IPS-NIHi11 (cell line): Measurements from ENCODE around the gene FCER2.

Experiments
- DNase-seq: peaks from one replicate; pipeline ENCODE4 v3.0.0; 2012; ENCODE audit warnings: mixed read lengths, low spot score

The FCER2 gene

GRCh38 chr19:7699417-7700401 lies 2.2 kb downstream of the FCER2 start:
- DNase-seq: no peak

DNA sequence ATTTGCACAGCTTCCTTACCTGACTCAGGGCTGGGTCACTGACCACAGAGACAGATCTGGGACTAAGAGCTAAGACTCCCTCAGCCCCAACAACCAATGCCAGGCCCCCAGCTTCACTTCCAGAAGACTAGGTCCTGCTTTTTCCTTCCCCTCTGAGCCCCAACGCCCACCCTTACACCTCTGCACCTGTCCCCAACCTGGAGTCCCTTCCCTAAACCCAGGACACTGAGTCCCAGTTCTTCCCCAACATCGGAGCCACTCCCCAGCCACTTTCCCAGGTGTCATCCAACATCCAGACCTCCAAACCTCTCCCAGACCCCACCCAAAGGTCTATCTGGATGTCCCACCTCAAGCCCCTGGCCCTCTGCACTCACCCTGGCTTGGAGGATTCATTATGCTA lies 2.9 kb downstream of the FCER2 start:
- no peak for DNase-seq

DNA sequence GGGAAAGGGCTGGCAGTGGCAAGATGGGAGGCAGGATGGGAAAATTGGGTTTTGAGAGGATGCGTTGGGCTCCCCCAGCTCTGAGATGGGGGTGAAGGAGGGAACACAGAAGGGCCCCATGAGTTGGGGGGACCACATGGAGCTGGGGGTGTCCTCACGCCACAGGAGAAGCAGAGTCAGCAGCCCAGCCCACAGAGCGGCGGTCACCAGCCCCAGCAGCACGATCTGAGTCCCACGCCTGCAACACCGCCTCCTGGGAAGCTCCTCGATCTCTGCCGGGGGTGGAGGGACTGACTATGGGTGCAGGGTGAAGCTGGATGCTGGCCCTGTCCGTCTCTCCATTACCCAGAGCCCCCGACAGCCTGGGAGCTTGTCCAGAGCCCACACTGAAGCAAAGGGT lies 3.3 kb downstream of the FCER2 start:
- DNase-seq: no peak

DNA sequence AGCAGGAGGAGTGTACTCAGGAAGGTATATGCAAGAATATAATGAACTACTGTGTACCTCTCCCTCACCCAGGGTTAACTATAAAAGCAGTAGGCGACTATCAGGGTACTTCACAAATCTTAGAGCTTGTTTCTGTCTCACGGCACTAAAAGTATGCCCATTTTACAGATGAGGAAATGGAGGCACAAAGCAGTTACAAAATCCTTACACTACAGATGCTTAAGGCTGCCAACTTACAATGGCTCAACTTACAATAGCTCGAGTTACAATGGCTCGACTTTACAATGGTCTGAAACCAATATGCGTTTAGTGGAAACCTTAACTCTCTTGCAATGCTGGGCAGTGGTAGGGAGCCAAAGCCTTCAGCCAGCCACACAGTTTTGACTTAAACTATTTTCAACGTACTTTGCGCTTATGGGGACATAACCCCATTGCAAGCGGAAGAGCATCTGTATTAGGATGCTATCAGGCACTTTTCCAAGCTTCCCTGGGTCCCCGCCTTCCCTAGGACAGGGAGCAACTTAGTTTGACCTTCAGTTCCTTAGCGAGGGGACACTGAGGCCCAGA lies 4.1 kb downstream of the FCER2 start:
- no peak for DNase-seq

GRCh38 chr19:7694499-7694898 lies 7.4 kb downstream of the FCER2 start:
- no peak for DNase-seq

GRCh38 chr19:7692417-7693088 lies 9.4 kb downstream of the FCER2 start:
- DNase-seq: no peak

DNA sequence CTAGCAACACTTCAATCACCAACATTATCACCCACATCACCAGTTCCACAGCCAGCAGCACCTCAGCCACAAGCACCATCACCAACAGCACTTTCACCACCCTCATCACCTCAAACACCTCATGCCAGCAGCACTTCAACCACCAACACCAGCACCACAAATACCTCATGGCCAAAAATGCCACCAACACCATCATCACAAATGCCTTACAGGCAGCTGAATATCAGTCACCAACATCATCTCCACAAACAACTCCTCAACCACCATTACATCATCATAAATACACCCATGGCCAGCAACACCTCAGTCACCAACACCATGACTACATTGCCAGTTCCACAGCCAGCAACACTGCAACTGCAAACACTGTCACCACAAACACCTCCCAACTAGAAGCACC lies 10.4 kb downstream of the FCER2 start:
- no peak for DNase-seq

DNA sequence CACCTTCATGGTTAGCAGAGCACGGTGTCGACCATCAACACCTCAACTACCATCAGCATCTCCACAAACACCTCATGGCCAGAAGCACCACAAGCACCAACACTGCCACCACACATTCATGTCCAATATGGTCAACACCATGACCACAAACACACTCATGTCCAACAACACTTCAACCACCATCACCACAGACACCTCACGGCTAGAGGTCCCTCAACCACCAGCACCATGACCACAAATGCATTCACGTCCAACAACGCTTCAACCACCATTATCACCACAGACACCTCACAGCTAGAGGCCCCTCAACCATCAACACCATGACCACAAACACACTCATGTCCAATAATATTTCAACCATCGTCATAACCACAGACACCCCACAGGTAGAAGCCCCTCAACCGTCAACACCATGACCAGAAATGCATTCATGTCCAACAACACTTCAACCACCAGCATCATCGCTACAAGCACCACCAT lies 11.1 kb downstream of the FCER2 start:
- no peak for DNase-seq

- no peak for DNase-seq
Measured at GRCh38 chr19:7689165-7689564, 12.8 kb downstream of the FCER2 start.

GRCh38 chr19:7687177-7687576 lies 14.8 kb downstream of the FCER2 start:
- DNase-seq: no peak

GRCh38 chr19:7685546-7686445 lies 16.1 kb downstream of the FCER2 start:
- DNase-seq: peak; percentile 42

DNA sequence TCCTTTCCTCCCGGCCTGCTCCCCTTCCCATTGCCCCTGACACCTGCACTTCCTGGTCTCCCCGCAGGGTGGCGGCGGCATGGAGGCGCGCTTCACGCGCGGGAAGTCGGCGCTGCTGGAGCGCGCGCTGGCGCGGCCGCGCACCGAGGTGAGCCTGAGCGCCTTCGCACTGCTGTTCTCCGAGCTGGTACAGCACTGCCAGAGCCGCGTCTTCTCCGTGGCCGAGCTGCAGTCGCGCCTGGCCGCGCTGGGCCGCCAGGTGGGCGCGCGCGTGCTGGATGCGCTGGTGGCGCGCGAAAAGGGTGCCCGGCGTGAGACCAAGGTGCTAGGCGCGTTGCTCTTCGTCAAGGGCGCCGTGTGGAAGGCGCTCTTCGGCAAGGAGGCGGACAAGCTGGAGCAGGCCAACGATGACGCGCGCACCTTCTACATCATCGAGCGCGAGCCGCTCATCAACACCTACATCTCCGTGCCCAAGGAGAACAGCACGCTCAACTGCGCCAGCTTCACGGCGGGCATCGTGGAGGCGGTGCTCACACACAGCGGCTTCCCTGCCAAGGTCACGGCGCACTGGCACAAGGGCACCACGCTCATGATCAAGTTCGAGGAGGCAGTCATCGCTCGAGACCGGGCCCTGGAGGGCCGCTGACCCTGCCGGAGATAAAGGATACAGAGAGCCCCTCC lies 19.6 kb downstream of the FCER2 start:
- peak; percentile 49 for DNase-seq

DNA sequence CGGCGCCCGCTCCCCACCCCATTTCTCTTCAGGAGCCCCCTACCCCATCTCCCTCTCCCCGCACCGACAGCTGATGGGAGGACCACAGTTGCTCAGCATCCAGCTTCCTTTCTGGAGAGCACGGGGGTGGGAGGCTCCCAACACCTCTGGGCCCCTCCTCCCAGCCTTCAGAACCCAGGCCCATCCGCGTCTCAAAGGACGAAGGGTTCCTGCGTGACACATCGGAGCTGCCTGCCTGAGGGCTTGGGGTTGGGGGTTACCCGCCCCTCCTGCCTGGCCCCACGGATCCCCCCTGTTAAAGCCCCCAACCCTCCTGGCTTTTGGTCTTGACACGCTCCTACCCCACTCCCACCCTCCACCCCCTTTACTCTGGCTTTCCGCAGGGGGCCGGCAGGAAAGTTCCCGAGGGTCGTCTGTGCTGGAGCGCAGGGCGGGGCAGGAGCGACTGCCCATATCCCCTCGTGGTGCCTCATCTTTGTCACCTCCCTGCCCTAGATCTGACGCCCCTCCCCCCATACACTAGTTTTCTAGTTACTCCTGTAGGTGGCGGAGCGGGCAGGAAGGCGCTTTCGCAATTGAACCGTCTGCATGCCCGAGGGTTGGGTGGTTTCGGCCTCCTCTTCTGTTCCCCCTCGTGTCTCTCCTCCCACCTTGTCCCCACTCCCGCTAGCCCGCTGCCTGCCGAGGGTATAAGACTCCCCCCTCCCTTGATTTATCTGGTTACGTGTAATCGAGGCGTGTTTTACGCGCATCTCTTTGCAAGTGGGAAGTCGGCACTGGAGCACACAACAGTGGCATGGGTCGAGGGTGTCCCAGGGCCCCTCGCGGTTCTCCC lies 20.4 kb downstream of the FCER2 start:
- DNase-seq: peak; percentile 89

DNA sequence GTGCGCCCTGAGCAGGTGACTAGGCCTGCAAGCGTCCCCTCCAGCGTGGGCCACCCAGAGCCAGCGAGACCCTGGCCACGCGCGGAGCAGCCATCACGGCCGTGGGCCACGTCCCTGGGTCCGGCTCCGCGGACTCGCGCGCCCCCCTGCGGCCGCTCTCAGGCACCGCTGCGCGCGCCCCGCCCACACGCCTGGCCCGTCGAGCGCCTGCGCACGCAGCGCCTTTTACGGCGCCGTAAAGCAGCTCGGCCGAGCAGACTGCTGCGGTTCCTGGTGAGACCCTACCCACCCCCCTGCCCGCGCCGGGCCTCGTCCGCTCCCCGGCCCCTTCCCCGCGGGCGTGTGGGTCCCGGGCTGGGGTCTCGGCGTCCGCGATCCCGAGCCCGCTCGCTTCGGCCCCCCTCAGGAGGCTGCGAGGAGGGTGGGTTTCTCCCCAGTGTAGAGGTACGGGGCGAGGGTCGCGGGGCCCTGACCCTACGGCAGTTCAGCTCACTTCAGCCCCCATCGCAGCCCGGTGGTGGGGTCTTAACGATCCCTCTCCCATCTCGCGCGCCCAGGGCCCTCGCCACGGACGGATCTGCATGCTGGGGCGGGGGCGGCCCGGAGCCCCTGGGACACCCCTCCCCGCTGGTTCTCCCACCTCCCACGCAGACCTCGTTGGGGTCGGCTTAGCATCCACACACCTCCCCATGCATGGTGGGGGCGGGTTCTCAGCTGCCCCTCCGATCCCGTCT lies 21.2 kb downstream of the FCER2 start, which contains the start of gene TRAPPC5:
Gene TRAPPC5 (plus strand): TSS at position 228 of the 734 bp plus-strand sequence. CDS start 1,421 bp downstream, outside the sequence.
- DNase-seq: peak; percentile 96

GRCh38 chr19:7679771-7680605 lies 21.9 kb downstream of the FCER2 start:
- DNase-seq: no peak

- DNase-seq: no peak
Measured at GRCh38 chr19:7678971-7679751, 22.8 kb downstream of the FCER2 start.

GRCh38 chr19:7677669-7678311 lies 24.1 kb downstream of the FCER2 start:
- DNase-seq: no peak
